Prostate gland (tissue), 2 donors: ENCODE data around the gene ZNF136.

Source experiments
- POLR2AphosphoS5 ChIP-seq: sonication (generic); formaldehyde crosslinking; IDR thresholded peaks from one replicate; pipeline ENCODE4 v1.6.1; 2017; ENCODE audit warnings: antibody characterized with exemption
- TF ChIP-seq, protein P1 (sequence below), 4 experiments: fragments of 200-600 bp in 2 of 4; fragments of 450-650 bp in 2 of 4; sonication (generic) in 2 of 4; IDR thresholded peaks; 1 replicate in 3 of 4; 2 replicates in 1 of 4; pipeline ENCODE4 v1.5.1; 2016 to 2019; ENCODE audit warnings: antibody characterized with exemption in 4 of 4, mild to moderate bottlenecking in 2 of 4, moderate library complexity in 2 of 4

DNA sequence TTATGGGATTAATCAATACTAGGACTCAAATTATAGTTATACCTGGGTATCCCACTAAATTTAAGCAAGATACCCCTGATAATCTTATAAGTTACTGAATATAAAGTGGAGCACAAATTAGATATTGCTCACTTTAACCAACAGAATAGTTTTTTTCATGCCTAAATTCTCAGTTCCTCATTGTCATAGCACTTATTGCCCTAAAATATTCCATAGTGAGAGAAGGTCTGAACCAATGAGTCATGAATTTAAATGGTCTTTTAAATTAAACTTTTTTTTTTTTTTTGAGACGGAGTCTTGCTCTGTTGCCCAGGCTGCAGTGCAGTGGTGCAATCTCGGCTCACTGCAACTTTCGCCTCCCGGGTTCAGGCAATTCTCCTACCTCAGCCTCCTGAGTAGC lies 42.4 kb downstream of the ZNF136 start:
- TF ChIP-seq, protein P1, sequence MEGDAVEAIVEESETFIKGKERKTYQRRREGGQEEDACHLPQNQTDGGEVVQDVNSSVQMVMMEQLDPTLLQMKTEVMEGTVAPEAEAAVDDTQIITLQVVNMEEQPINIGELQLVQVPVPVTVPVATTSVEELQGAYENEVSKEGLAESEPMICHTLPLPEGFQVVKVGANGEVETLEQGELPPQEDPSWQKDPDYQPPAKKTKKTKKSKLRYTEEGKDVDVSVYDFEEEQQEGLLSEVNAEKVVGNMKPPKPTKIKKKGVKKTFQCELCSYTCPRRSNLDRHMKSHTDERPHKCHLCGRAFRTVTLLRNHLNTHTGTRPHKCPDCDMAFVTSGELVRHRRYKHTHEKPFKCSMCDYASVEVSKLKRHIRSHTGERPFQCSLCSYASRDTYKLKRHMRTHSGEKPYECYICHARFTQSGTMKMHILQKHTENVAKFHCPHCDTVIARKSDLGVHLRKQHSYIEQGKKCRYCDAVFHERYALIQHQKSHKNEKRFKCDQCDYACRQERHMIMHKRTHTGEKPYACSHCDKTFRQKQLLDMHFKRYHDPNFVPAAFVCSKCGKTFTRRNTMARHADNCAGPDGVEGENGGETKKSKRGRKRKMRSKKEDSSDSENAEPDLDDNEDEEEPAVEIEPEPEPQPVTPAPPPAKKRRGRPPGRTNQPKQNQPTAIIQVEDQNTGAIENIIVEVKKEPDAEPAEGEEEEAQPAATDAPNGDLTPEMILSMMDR (IDR thresholded peaks at IDR 0.05): no peak
- TF ChIP-seq POLR2AphosphoS5: no peak
